H1 (cell line): ENCODE data around the gene EVA1C. TPM values are rescaled to one million over a fixed set of nuclear protein-coding genes. Genes with fewer than 3 reads are reported as not detected.

ENCODE experiments used
- CHD2 ChIP-seq: IDR thresholded peaks from 2 replicates; pipeline ENCODE4 v1.6.1; 2012; ENCODE audit warnings: low read length, improper control_type of control experiment
- EGR1 ChIP-seq: IDR thresholded peaks from 2 replicates; pipeline ENCODE4 v1.6.1; 2011; ENCODE audit warnings: low read depth, low read length, borderline replicate concordance
- RXRA ChIP-seq: IDR thresholded peaks from 2 replicates; pipeline ENCODE4 v1.6.1; 2011; ENCODE audit warnings: low read depth, mild to moderate bottlenecking, low read length, moderate library complexity; ENCODE audit not compliant: insufficient read depth
- polyA plus RNA-seq, 7 experiments: library from polyadenylated mRNA; depleted of rRNA in 3 of 7; stranded (reverse) in 5 of 7; unstranded in 2 of 7; fragments of >200 nt in 5 of 7; fragments of 200-250 nt in 2 of 7; gene quantifications; 1 replicate in 5 of 7; 2 replicates in 1 of 7; 4 replicates in 1 of 7; pipeline versions ENCODE4 v1.2.1 to v1.2.3, GENCODE V29; 2011 to 2013; ENCODE audit warnings: missing spikeins in 2 of 7, mixed read lengths in 2 of 7
- total RNA-seq: library from RNA; stranded (reverse); fragmentation: NEBNext Ultra II Directional; extraction: Animal tissue kit (Norgen Biotek cat#: 25700); gene quantifications from 2 replicates; pipeline ENCODE4 v1.2.1, GENCODE V29; 2021
- TF ChIP-seq, protein P1 (sequence below): IDR thresholded peaks from 2 replicates; pipeline ENCODE4 v1.6.1; 2012; ENCODE audit warnings: inconsistent platforms
- TF ChIP-seq, protein P2 (sequence below), 3 experiments: IDR thresholded peaks; 1 replicate in 2 of 3; 2 replicates in 1 of 3; pipeline versions ENCODE4 v1.5.1 to v1.6.1; 2011; ENCODE audit warnings: low read length in 3 of 3, mild to moderate bottlenecking in 3 of 3, inconsistent platforms in 2 of 3, low read depth in 1 of 3, moderate library complexity in 1 of 3; ENCODE audit not compliant: insufficient read depth in 1 of 3; ENCODE audit errors: control extremely low read depth in 1 of 3

EVA1C gene
- total and polyA plus RNA-seq, 2 of the 8 experiments (the other 6 are each of a cell fraction or from before 2014, with no cell fraction given), result 2.6 to 3.6 TPM

GRCh38 chr21:32519945-32520874, 107.7 kb downstream of the EVA1C start (continued):
- TF ChIP-seq, protein P1, sequence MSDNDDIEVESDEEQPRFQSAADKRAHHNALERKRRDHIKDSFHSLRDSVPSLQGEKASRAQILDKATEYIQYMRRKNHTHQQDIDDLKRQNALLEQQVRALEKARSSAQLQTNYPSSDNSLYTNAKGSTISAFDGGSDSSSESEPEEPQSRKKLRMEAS, result no peak
- TF ChIP-seq CHD2 (no peak), EGR1 (no peak), RXRA (no peak)
- TF ChIP-seq, protein P2, sequence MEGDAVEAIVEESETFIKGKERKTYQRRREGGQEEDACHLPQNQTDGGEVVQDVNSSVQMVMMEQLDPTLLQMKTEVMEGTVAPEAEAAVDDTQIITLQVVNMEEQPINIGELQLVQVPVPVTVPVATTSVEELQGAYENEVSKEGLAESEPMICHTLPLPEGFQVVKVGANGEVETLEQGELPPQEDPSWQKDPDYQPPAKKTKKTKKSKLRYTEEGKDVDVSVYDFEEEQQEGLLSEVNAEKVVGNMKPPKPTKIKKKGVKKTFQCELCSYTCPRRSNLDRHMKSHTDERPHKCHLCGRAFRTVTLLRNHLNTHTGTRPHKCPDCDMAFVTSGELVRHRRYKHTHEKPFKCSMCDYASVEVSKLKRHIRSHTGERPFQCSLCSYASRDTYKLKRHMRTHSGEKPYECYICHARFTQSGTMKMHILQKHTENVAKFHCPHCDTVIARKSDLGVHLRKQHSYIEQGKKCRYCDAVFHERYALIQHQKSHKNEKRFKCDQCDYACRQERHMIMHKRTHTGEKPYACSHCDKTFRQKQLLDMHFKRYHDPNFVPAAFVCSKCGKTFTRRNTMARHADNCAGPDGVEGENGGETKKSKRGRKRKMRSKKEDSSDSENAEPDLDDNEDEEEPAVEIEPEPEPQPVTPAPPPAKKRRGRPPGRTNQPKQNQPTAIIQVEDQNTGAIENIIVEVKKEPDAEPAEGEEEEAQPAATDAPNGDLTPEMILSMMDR (IDR thresholded peaks at IDR 0.05; ENCODE audit: control extremely low read depth in 1 of 3, insufficient read depth in 1 of 3, low read depth in 1 of 3, low read length in 3 of 3), result no peak
